B cell (primary cell): Measurements from ENCODE around the gene SLC39A11. TPM values are rescaled to one million over a fixed set of nuclear protein-coding genes. Genes with fewer than 3 reads are reported as not detected.

Experiments
- ATAC-seq: fragments of 200-7000 bp; cut with Tn5 transposase; one replicate; pipeline ENCODE4 v1.10.0; 2021; ENCODE audit warnings: low read depth, mild to moderate bottlenecking, moderate number of reproducible peaks, moderate library complexity
- CTCF ChIA-PET: fragments of 350-600 bp; sonication (Branson Sonifier 250); formaldehyde crosslinking; loops from one replicate; lab custom pipeline; 2021; ENCODE audit warnings: antibody characterized with exemption, inconsistent platforms; lab: Charles Lee
- POLR2A ChIA-PET: fragments of 350-600 bp; sonication (Branson Sonifier 250); formaldehyde crosslinking; loops from one replicate; lab custom pipeline; 2021; ENCODE audit warnings: antibody characterized with exemption; lab: Charles Lee
- DNase-seq: peaks from one replicate; pipeline ENCODE4 v3.0.0; 2013
- H2AFZ ChIP-seq: 2 replicates; pipeline ENCODE4 v1.6.1; 2012; ENCODE audit warnings: mild to moderate bottlenecking, low read depth, low read length; ENCODE audit not compliant: insufficient read depth, poor library complexity, severe bottlenecking
- H3K27ac ChIP-seq, 2 donors: 1 replicate in 1 of 2; 2 replicates in 1 of 2; pipeline ENCODE4 v1.5.1; 2012 to 2013; ENCODE audit warnings: low read length in 2 of 2, mild to moderate bottlenecking in 2 of 2, moderate library complexity in 1 of 2
- H3K27me3 ChIP-seq, 4 experiments: fragments of 200-600 bp in 1 of 4; sonication (generic) in 1 of 4; replicated peaks in 1 of 4; 1 replicate in 2 of 4; 2 replicates in 2 of 4; pipeline versions ENCODE4 v1.6.1 to v1.7.0; 2013 to 2016; ENCODE audit warnings: low read length in 3 of 4, mild to moderate bottlenecking in 2 of 4, mixed read lengths in 1 of 4, moderate library complexity in 1 of 4; ENCODE audit not compliant: insufficient read depth in 4 of 4, control insufficient read depth in 3 of 4; ENCODE audit errors: control extremely low read depth in 1 of 4
- H3K36me3 ChIP-seq, 2 experiments: replicated peaks in 1 of 2; 1 replicate in 1 of 2; 2 replicates in 1 of 2; pipeline versions ENCODE4 v1.6.1 to v1.7.1; 2013; ENCODE audit warnings: low read length in 1 of 2; ENCODE audit not compliant: insufficient read depth in 2 of 2, control insufficient read depth in 1 of 2; ENCODE audit errors: control extremely low read depth in 1 of 2, extremely low read depth in 1 of 2
- H3K4me1 ChIP-seq, 2 donors: fragments of 200-600 bp in 1 of 2; sonication (generic) in 1 of 2; 1 replicate in 1 of 2; 2 replicates in 1 of 2; pipeline versions ENCODE4 v1.5.1 to v1.6.1; 2013 to 2017; ENCODE audit warnings: low read length in 2 of 2; ENCODE audit not compliant: control insufficient read depth in 2 of 2, insufficient read depth in 2 of 2
- H3K4me2 ChIP-seq: replicated peaks from 2 replicates; pipeline ENCODE3; 2012; ENCODE audit warnings: mild to moderate bottlenecking, low read depth, low read length; ENCODE audit not compliant: poor library complexity, severe bottlenecking
- H3K4me3 ChIP-seq, 5 experiments: fragments of 200-600 bp in 1 of 5; sonication (generic) in 1 of 5; 1 replicate in 3 of 5; 2 replicates in 2 of 5; pipeline versions ENCODE4 v1.5.1 to v1.7.0; 2011 to 2016; ENCODE audit warnings: low read length in 4 of 5, mild to moderate bottlenecking in 4 of 5, low read depth in 2 of 5, control low read depth in 1 of 5, moderate library complexity in 1 of 5; ENCODE audit not compliant: insufficient read depth in 1 of 5; ENCODE audit errors: control extremely low read depth in 1 of 5, extremely low read depth in 1 of 5
- H3K79me2 ChIP-seq: fragments of 200-600 bp; sonication (generic); one replicate; pipeline ENCODE4 v1.6.0; 2016; ENCODE audit warnings: low read length; ENCODE audit not compliant: control insufficient read depth, insufficient read depth
- H3K9ac ChIP-seq: fragments of 200-600 bp; sonication (generic); 2 replicates; pipeline ENCODE4 v1.6.1; 2017; ENCODE audit warnings: mild to moderate bottlenecking, low read length, moderate library complexity
- H3K9me3 ChIP-seq, 3 donors: one replicate each; pipeline versions ENCODE4 v1.6.1 to v1.7.1; 2013; ENCODE audit warnings: low read length in 2 of 3; ENCODE audit not compliant: control insufficient read depth in 2 of 3, insufficient read depth in 1 of 3; ENCODE audit errors: control extremely low read depth in 1 of 3
- H4K20me1 ChIP-seq: 2 replicates; pipeline ENCODE4 v1.6.0; 2012; ENCODE audit warnings: mild to moderate bottlenecking, low read length; ENCODE audit not compliant: insufficient read depth, control insufficient read depth, poor library complexity, severe bottlenecking
- H3K27ac Mint-ChIP-seq: one replicate; pipeline ENCODE4 v1.8.0; 2021; ENCODE audit warnings: mixed read lengths
- H3K27me3 Mint-ChIP-seq: one replicate; pipeline ENCODE4 v1.8.0; 2021; ENCODE audit warnings: mixed read lengths
- H3K4me1 Mint-ChIP-seq: one replicate; pipeline ENCODE4 v1.8.0; 2021; ENCODE audit warnings: mixed read lengths
- H3K4me3 Mint-ChIP-seq: one replicate; pipeline ENCODE4 v1.8.0; 2021; ENCODE audit warnings: mixed read lengths
- H3K9me3 Mint-ChIP-seq: one replicate; pipeline ENCODE4 v1.8.0; 2022; ENCODE audit warnings: mixed read lengths; ENCODE audit not compliant: insufficient read depth
- CTCF ChIP-seq: fragments of 200-600 bp; IDR thresholded peaks from one replicate; pipeline ENCODE4 v1.8.0; 2022; ENCODE audit warnings: antibody characterized with exemption, mild to moderate bottlenecking
- EZH2 ChIP-seq: IDR thresholded peaks from 2 replicates; pipeline ENCODE4 v1.6.1; 2012; ENCODE audit warnings: borderline replicate concordance, low read depth, mild to moderate bottlenecking, moderate library complexity, low read length; ENCODE audit not compliant: insufficient read depth, poor library complexity, severe bottlenecking
- WGBS: methylation state at CpG from one replicate; pipeline ENCODE4 v1.1.5; 2013; ENCODE audit warnings: missing lambda C conversion rate; ENCODE audit not compliant: insufficient coverage; 5-methylcytosine and 5-hydroxymethylcytosine counted together
- intact Hi-C: fragments of 100-400 bp; cut with micrococcal nuclease; formaldehyde crosslinking; loops from one replicate; pipeline ENCODE4 v1.10.0; 2022
- polyA plus RNA-seq: library from polyadenylated mRNA; depleted of rRNA; stranded (reverse); fragments of >200 nt; gene quantifications from 2 replicates; pipeline ENCODE4 v1.2.3, GENCODE V29; 2012
- total RNA-seq, 2 donors: library from RNA; stranded (reverse); fragments of 120-200 nt in 1 of 2; gene quantifications; 1 replicate in 1 of 2; 2 replicates in 1 of 2; pipeline versions ENCODE4 v1.2.3 to v1.2.4, GENCODE V29; 2013 to 2022

The SLC39A11 gene
- total and polyA plus RNA-seq, 2 donors (not counting 1 experiment from before 2014, with no cell fraction given): 6.9 to 39.6 TPM

- Histone ChIP-seq H4K20me1 (no peaks in the 10 kb centered on the region), H3K9me3 (no peaks in the 10 kb centered on the region), H3K36me3 (peaks cover 0 to 3% of the 10 kb centered on the region in 2 experiments), H3K9ac (no peak overlapping the region), H3K4me3 (no peak overlapping the region), H3K4me2 (no peak overlapping the region), H3K79me2 (no peaks in the 10 kb centered on the region), H3K27me3 (no peaks in the 10 kb centered on the region), H2AFZ (no peak overlapping the region), H3K4me1 (no peaks in the 10 kb centered on the region), H3K27ac (no peak overlapping the region)
- Mint-ChIP-seq H3K4me3 (no peak overlapping the region), H3K4me1 (no peaks in the 10 kb centered on the region), H3K9me3 (no peaks in the 10 kb centered on the region), H3K27me3 (no peaks in the 10 kb centered on the region), H3K27ac (no peak overlapping the region)
- POLR2A ChIA-PET: no interaction called here
- intact Hi-C loops: no loop called here
- no peak for ATAC-seq
- DNase-seq: no peak
- WGBS: no CpG with 5 or more reads among the region's 3 CpGs
- CTCF ChIA-PET: no interaction called here
- TF ChIP-seq CTCF (no peak), EZH2 (no peak)
Observed at GRCh38 chr17:72938482-72938881, 154.0 kb downstream of the SLC39A11 start.

GRCh38 chr17:72937707-72938106 lies 154.8 kb downstream of the SLC39A11 start:
- no peaks in the 10 kb centered on the region for H3K79me2 ChIP-seq
- no peaks in the 10 kb centered on the region for H3K27me3 Mint-ChIP-seq

More at GRCh38 chr17:72937707-72938106, 154.8 kb downstream of the SLC39A11 start:
- POLR2A ChIA-PET: no interaction called here
- no peak for DNase-seq
- H3K9me3 Mint-ChIP-seq: no peaks in the 10 kb centered on the region
- Histone ChIP-seq H2AFZ (no peak overlapping the region), H4K20me1 (no peaks in the 10 kb centered on the region), H3K9me3 (no peaks in the 10 kb centered on the region), H3K27me3 (no peaks in the 10 kb centered on the region), H3K27ac (no peak overlapping the region), H3K4me3 (no peak overlapping the region), H3K4me2 (no peak overlapping the region), H3K9ac (no peak overlapping the region), H3K4me1 (no peaks in the 10 kb centered on the region), H3K36me3 (peaks cover 0 to 1% of the 10 kb centered on the region in 2 experiments)
- WGBS: 100% methylated on average over 3 of the region's 5 CpGs
- no peak for ATAC-seq
- H3K27ac Mint-ChIP-seq: no peak overlapping the region
- H3K4me3 Mint-ChIP-seq: no peak overlapping the region
- TF ChIP-seq CTCF (no peak), EZH2 (no peak)
- H3K4me1 Mint-ChIP-seq: no peaks in the 10 kb centered on the region
- intact Hi-C loops: no loop called here
- CTCF ChIA-PET: no interaction called here
